AG10803 (cell line): Measurements from ENCODE around the gene MAPKAP1.
A peak's percentile ranks its signal among the peaks of the same experiment; 100 is the strongest.

Experiments used
- DNase-seq: peaks from one replicate; pipeline ENCODE4 v3.0.0; 2010; ENCODE audit warnings: low read depth
- H3K4me3 ChIP-seq: 2 replicates; pipeline ENCODE4 v1.5.1; 2011; ENCODE audit warnings: mild to moderate bottlenecking, low read length, control low read depth
- TF ChIP-seq, protein P1 (sequence below): conservative IDR thresholded peaks from 2 replicates; pipeline ENCODE4 v1.5.1; 2011; ENCODE audit warnings: mild to moderate bottlenecking, low read length, control low read depth, inconsistent platforms

Gene MAPKAP1

DNA sequence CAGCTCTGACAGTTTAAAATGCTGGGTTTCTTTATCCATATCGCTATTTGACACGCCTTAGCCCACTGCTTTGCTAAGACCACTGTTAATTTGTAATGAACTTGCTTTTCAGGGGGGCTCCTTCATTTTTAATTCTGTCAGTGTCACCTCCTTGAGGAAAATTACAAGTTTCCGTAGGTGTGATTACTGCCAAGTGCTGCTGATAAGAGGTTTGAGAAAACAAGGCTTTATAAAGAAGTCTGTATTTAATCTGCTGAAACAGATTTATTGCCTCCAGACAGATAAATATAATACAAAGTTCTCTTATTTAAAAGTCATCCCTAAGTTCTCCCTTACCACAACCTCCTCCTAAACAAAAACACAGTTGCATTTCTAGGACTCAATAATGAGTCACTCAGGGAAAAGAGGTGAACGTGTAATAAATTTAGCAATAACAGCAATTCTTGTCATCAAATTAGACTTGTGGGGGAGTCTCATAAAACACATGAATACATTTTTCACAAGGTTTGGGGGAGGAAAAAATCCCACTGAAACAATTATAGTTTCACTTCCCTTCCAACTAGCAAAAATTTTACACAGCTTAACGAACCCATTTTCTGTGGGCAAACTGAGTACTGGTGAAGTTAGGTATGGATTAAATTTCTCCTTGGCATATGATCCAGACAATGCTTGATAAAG lies 72.8 kb downstream of the MAPKAP1 start:
- peak; percentile 56 for DNase-seq
- TF ChIP-seq, protein P1, sequence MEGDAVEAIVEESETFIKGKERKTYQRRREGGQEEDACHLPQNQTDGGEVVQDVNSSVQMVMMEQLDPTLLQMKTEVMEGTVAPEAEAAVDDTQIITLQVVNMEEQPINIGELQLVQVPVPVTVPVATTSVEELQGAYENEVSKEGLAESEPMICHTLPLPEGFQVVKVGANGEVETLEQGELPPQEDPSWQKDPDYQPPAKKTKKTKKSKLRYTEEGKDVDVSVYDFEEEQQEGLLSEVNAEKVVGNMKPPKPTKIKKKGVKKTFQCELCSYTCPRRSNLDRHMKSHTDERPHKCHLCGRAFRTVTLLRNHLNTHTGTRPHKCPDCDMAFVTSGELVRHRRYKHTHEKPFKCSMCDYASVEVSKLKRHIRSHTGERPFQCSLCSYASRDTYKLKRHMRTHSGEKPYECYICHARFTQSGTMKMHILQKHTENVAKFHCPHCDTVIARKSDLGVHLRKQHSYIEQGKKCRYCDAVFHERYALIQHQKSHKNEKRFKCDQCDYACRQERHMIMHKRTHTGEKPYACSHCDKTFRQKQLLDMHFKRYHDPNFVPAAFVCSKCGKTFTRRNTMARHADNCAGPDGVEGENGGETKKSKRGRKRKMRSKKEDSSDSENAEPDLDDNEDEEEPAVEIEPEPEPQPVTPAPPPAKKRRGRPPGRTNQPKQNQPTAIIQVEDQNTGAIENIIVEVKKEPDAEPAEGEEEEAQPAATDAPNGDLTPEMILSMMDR: no peak
- H3K4me3 ChIP-seq: no peak overlapping the region

DNA sequence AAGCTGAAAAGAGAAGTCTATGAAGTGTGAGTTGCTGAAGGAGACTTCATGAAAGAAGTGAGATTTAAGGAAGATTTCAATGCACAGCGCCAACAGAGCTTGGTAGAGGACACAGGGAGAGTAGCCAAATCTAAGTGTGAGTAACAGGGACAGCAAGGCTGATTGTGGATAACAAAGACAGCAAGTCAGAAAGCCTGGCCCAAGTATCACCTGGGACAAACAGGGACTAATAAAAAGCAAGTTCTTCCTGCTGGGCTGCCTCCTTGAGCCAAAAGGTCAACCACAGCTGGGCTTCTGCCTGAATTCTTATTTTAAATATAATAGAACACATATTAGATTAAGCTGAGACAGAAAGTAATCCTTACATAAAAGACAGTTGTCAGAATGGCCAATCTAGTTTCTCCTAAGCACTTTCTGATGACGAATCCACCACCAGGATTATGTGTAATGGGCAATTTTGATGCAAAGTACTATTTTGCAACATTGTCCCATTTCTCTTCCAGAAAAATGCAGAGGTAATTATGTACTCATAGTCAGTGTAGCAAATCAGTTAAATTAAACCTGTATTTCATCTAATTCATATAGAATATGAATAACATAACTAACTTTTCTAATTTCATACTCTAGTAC lies 73.8 kb downstream of the MAPKAP1 start:
- DNase-seq: no peak
- TF ChIP-seq, protein P1: no peak
- no peak overlapping the region for H3K4me3 ChIP-seq

DNA sequence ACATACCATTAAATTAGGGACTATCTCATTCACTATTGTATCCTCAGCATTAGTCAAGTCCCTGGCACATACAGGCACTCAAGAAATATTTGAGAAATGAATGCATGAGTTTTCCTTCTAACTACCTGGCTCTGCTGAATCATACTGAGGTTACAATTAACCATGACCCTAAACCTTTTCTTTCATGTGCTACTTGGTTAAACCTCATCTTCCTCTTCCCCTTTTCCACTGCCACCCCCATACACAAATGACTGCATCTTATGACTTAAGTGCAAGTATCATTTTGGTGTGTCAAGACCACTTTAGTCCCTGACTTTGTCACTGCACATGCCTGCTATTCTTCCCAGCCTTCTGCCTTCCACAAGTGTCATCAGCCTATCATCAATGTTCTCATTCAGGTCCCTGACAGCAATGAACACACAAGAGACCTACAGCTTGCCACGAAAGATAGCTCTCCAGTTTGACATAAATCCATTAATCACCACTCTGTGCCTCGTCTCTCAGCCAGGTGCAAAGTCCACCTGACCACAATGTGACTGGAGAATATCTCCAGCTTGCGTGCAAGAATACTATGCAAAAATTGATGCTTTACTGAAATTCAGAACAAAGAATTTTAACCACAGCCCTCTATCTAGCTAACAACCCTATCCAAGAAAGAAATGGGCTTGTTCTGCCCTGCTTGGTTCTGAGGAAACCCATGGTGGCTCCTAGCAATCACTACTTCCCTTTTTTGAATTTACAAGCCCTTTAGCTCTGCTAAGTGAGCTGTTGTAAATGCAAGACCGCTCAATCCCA lies 74.5 kb downstream of the MAPKAP1 start:
- H3K4me3 ChIP-seq: no peak overlapping the region
- no peak for DNase-seq
- TF ChIP-seq, protein P1: no peak

DNA sequence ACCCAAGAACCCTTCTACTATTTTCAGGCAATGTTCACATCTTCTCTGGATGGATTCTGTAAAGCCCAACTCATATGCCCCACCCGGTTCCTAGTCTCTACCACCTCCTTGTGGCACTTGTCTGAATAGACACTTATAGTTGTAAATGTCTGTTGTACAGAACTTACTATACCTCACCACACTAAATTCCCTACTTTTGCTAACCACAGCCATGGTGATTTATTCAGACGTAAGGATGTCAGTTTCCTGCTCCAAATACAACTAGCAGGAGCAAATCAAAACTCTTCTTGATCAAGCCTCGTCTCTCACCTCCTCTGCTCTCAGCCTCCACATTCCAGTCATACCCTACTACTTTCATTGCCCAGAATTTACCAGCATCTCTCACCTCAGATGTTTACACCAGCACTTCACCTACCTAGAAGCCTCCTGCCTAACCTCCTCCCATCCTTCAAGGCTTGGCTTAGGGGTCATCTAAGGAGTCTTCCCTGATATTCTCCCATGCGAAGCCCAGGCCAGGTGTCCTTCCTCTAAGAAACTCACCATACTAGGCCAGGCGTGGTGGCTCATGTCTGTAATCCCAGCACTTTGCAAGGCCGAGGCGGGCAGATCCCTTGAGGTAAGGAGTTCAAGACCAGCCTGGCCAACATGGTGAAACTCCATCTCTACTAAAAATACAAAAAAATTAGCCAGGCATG lies 75.5 kb downstream of the MAPKAP1 start:
- no peak overlapping the region for H3K4me3 ChIP-seq
- peak; percentile 64 for DNase-seq
- TF ChIP-seq, protein P1: peak; percentile 79

DNA sequence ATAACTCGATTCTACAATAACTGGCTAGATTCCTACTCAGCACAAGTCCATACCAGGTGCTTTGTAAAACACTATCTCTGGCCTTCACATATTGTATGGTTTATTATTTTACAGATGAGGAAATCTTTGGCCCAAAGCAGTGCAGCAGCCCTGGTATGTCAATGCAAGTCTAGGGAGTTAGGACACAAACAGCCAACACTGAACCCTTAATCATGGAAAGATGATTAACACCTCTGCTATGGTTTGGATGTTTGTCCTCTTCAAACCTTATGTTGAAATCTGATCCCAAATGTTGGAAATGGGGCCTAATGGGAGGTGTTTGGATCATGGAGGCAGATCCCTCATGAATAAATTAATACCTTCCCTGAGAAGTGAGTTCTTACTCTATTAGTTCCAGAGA lies 76.6 kb downstream of the MAPKAP1 start:
- DNase-seq: peak; percentile 73
- no peak overlapping the region for H3K4me3 ChIP-seq
- TF ChIP-seq, protein P1: no peak

DNA sequence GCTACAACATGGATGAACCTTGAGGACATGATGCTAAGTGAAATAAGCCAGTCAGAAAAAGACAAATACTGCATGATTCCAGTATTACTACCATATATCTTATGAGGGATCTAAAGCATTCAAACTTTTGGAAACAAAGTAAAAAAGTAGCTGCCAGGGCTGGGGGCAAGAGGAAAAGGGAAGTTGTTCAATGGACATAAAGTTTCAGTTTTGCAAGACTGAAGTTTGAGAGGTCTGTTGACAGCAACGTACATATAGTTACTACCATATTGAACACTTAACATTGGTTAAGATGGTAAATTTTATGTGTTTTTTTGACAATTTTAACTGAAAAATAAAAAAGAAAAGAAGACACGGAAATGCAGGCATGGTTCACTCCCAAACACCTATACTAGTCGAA lies 77.6 kb downstream of the MAPKAP1 start:
- no peak overlapping the region for H3K4me3 ChIP-seq
- no peak for DNase-seq
- TF ChIP-seq, protein P1: no peak
